ENCODE measurements around the gene WNT2B.

Gene WNT2B

GRCh38 chr1:112509005-112509659 lies 367 bp downstream of the WNT2B start:
- TF ChIP-seq CTCF (conservative IDR thresholded peaks at IDR 0.05; ENCODE audit: low read depth, low read length), result no peak
- peak overlapping the region; percentile 56 for H3K4me3 ChIP-seq (ENCODE audit: low read length)
- no peak for DNase-seq (ENCODE audit: low read depth)

- no peak for DNase-seq (ENCODE audit: low read depth)
- peak overlapping the region; percentile 56 for H3K4me3 ChIP-seq (ENCODE audit: low read length)
- TF ChIP-seq CTCF (conservative IDR thresholded peaks at IDR 0.05; ENCODE audit: low read depth, low read length), result no peak
These were observed 954 bp downstream of the WNT2B start for GRCh38 chr1:112509660-112510178.

- H3K4me3 ChIP-seq (ENCODE audit: low read length), result peak overlapping the region; percentile 56
- TF ChIP-seq CTCF (conservative IDR thresholded peaks at IDR 0.05; ENCODE audit: low read depth, low read length), result no peak
These were observed 1.6 kb downstream of the WNT2B start for GRCh38 chr1:112510340-112510739.

DNA sequence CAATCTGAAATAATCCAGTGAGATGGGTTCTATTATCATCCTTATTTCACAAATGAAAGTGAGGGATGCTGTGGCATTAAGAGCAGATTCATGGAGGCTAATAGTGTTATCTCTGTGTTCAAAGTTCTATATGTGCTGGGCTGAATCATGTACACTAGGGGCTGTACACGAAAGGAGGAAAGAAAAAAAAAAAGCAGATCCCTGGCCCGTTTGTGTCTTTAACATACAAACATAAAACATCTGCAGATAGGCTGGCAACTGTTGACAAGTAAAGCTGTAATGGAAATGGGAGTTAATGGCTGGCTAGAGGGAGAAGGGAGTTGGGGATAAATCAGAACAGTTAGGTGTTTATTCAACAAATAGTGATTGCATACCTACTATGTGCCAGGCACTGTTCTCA lies 3.1 kb downstream of the WNT2B start:
- no peak for DNase-seq (ENCODE audit: low read depth)
- no peak overlapping the region for H3K4me3 ChIP-seq (ENCODE audit: low read length)
- no peak for TF ChIP-seq CTCF (conservative IDR thresholded peaks at IDR 0.05; ENCODE audit: low read depth, low read length)

More at GRCh38 chr1:112510340-112510739, 1.6 kb downstream of the WNT2B start:
- no peak for DNase-seq (ENCODE audit: low read depth)

- no peak for DNase-seq (ENCODE audit: low read depth)
- H3K4me3 ChIP-seq (ENCODE audit: low read length), result no peak overlapping the region
These were observed 4.5 kb downstream of the WNT2B start for GRCh38 chr1:112513112-112513870.

DNA sequence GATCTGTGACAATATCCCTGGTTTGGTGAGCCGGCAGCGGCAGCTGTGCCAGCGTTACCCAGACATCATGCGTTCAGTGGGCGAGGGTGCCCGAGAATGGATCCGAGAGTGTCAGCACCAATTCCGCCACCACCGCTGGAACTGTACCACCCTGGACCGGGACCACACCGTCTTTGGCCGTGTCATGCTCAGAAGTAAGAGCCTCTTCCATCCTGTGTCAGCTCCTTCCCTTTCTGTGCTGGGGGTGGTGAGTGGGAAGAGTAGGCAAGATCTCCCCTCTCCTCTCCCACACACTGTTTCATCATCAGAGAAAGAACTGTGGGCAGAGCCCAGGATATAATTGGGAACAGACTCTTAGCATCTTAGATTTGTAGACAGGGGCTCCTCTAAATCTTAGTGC lies 6.1 kb downstream of the WNT2B start:
- no peak for DNase-seq (ENCODE audit: low read depth)
- no peak for TF ChIP-seq CTCF (conservative IDR thresholded peaks at IDR 0.05; ENCODE audit: low read depth, low read length)
- H3K4me3 ChIP-seq (ENCODE audit: low read length), result no peak overlapping the region

More at GRCh38 chr1:112513112-112513870, 4.5 kb downstream of the WNT2B start:
- no peak for TF ChIP-seq CTCF (conservative IDR thresholded peaks at IDR 0.05; ENCODE audit: low read depth, low read length)
